HG02981 (cell line): Measurements from ENCODE around the gene MTTP.
A peak's percentile ranks its signal among the peaks of the same experiment; 100 is the strongest.

Experiments used
- ATAC-seq: cut with Tn5 transposase; IDR thresholded peaks from one replicate; pipeline ENCODE4 v1.9.1; 2021; ENCODE audit warnings: mild to moderate bottlenecking, moderate library complexity; ENCODE audit not compliant: unreplicated experiment

MTTP gene

DNA sequence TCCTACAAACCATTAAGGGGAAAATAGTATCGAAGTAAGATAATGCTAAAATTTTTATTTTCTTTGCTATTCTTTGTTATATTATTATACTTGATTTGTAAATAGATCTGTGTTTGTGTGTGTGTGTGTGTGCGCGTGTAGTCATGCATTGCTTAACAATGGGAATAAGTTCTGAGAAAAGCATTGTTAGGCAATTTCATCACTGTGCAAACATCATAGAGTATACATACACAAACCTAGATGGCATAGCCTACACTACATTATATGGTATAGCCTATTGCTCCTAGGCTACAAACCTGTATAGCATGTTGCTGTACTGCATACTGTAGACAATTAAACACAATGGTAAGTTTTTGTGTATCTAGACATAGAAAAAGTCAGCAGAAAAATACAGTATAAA is 17.1 kb downstream of the MTTP start:
- no peak for ATAC-seq

DNA sequence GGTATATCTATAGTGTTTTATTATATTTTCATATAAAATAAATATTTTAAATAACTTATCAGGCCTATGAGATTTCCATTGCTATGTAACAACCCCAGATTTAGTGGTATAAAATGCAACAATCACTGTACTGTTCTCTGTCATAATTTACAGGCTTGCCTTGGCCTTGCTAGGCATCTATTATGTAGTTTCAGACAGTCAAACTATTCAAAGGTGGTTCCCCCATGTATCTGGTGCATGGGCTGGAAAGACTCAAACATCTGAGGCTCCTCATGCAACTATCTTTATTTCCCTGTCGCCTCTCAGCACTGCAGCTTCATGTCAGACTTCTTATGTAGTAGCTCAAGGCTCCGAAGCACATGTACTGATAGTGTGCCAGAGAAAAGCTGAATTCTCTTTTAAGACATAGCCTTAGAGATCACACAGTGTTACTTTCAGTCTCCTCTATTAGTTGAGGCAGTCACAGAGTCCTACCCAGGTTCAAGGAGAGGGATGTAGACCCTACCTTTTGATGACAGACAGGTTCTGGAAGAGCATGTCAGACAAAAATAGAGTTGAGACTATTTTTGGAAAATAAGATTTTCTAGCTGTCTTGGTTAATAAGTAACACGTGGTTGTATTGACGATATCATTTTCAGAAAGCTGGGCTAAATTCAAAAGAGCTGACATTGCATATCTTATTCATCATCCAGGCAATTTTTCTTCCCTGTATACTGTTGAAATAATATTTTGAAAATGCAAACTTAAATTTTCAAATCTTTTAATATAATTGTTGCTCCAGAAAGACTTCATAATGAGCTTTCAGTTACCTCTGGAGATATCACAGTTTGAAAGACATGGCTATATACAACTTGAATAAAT is 19.4 kb downstream of the MTTP start:
- peak; percentile 87 for ATAC-seq

DNA sequence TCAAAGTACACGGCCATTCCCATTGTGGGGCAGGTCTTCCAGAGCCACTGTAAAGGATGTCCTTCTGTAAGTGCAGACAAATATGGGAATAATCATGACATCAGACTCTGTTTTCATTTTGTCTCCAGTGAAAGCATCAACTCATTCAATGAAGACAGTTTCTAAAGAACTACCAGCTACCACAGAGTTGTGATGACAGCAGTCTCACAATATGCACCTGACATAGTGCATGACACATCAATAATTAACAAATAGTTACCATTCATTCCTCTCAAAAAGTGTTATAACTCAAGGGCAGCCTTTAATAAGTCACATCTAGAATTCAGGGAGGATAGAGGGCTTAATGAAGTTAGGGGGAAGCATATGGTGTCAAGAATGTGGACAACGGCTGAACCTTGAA is 20.2 kb downstream of the MTTP start:
- peak; percentile 43 for ATAC-seq

DNA sequence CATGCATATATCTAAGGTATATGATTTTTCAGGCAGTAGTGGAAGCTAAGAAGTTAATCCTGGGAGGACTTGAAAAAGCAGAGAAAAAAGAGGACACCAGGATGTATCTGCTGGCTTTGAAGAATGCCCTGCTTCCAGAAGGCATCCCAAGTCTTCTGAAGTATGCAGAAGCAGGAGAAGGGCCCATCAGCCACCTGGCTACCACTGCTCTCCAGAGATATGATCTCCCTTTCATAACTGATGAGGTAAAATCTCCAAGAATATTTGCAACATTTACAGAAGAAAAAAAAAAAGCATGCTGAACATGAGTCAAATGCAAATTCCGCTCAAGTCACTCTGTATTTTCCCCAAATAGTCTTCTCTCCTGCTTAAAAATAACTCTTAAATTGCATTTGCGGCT is 32.1 kb downstream of the MTTP start:
- no peak for ATAC-seq

DNA sequence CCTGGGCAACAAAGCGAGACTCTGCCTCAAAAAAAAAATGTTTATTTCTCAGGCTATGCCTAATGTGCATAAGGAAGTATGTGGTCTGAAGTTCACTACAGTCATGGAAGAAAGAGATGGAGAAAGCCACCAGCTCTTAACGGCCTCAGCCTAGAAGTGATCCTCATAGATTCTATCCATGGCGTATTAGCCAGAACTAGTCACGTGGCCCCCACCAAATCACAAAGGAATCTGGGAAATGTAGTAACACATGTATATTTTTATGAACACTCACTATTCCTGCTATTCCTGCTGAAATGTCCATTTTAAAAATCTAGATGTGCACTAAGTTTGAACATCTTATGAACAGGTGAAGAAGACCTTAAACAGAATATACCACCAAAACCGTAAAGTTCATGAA is 33.8 kb downstream of the MTTP start:
- no peak for ATAC-seq

DNA sequence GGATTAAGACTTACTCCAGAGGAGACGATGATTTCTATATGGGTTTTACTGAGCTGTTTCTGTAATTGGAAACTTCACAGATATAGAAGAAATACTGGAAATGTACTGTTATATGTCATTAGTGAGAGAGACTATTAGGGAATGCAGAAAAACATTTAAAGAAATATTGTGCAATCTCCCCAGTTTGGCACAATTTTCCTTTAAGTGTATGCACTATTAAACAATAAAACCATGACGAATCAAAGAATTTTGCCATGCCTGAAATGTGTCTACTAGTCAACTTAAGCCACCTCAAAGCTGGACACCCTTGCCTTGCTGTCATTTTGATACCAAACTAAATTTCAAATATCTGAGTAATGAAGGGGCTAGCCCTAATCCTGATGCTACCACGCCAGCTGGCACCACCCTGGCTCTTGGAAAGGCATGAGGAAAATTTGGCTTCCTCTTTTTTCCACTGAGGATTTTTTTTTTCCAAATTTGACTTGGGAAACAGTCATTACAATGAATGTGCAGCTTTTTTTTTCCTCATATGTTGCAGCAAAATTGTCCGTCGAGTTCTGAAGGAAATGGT is 36.1 kb downstream of the MTTP start:
- ATAC-seq = no peak

DNA sequence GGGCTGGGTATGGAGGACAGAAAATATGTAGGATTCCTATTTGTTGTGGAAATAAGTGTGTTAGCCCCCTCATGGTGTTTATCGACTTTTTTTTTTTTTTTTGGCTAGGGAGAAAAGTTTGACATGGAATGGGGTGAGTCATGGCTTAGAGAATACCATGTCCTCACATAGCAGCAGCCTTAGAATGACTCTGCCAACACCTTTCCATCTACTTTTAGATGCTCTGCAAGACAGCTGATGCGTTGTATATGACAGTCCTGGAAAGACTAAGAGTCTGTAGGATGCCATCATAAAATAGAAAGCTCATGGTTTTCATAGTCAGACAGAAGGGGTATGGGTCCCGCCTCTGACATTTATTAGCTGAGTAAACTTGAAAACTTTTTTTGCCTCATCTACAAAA is 37.7 kb downstream of the MTTP start:
- no peak for ATAC-seq

DNA sequence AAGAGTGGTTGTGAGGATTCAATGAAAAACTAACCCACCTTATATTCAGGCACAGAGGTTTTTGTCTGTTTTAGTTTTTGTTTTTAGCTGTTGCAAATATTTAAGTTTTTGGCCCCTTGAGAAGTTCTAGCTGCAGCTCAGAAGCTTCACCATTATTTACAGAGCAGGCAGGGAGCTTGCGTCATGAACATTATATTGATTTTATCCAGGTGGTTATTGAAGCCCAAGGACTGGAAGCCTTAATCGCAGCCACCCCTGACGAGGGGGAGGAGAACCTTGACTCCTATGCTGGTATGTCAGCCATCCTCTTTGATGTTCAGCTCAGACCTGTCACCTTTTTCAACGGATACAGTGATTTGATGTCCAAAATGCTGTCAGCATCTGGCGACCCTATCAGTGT is 38.1 kb downstream of the MTTP start:
- ATAC-seq = no peak

DNA sequence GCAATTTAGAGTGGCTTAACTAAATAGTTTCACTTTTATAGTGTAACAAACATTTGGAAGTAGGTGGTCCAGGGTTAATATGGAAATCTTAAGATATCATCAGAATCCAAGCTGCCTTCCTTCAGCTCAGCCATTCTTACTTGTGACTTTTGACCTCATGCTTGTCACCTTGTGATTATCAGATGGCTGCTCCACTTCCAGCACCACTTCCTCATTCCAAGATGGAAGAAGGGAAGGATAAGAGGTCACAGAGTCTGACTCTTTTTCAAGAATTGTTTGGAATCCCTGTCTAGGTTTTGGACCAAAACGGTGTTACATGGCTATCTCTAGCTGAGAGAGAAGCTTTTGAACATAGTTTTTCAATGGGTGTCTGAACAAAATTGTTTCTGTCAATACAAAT is 39.9 kb downstream of the MTTP start:
- ATAC-seq = no peak

DNA sequence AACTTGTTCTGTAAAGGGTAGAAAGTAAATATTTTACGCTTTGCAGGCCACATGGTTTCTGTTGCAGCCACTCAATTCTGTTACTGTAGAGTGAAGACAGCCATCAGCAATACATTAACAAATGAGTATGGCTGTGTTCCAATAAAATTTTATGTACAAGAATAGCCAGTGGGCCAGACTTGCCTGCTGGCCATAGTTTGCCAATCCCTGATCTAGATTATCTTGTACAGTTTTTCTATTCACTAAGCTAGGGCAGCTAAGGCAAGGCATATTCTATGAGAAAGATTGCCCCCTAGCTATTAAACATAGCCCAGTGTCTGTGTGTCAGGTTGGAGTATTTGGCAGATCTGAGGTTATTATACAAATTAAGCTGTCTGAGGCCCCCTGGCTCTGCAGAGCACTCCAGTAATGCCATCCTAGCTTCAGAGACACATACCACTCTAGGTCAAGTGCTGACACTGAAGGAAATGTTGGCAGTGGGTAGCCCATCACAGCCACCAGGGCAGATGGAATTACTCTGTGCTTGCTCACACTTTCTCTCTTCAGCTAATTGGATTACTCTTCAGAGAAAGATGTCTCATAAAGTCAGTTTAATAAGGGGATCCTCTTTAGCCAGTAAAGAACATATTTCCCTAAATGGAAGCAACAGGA is 40.7 kb downstream of the MTTP start:
- no peak for ATAC-seq

DNA sequence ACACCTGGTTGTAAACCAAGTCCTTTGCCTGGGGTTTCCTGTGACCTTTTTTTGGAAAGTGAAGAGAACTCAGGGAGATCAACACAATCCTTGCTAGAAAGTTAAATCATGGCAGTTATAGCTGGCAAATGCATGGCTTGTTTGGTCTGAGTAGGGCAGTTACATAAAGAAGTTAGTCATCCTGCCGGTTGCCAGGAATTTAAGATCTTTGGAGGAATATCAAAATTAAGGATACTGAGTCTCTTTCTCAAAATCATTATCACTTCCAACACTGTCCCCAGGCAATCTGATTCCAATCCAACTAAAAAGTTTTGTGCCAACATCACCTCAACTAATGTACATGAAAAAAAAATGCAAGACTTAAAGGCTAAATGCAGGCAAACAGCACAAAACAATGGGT is 42.8 kb downstream of the MTTP start:
- ATAC-seq = no peak

DNA sequence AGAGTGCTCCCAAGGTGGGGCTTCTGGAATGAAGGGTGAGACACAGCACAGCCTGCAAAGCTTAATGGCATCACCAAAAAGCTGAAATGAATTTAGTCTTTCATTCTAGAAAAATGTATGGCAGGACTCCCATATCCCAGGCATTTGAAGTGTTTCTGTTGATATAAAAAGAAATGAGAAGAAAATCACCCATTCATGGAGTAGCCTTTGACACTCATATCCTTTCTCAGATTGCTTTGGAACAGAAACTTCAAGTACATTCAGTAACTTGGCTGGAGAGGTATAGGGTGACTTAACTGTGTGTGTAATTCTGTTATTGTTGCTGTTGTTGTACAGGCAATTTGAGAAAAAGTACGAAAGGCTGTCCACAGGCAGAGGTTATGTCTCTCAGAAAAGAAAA is 47.7 kb downstream of the MTTP start:
- no peak for ATAC-seq

DNA sequence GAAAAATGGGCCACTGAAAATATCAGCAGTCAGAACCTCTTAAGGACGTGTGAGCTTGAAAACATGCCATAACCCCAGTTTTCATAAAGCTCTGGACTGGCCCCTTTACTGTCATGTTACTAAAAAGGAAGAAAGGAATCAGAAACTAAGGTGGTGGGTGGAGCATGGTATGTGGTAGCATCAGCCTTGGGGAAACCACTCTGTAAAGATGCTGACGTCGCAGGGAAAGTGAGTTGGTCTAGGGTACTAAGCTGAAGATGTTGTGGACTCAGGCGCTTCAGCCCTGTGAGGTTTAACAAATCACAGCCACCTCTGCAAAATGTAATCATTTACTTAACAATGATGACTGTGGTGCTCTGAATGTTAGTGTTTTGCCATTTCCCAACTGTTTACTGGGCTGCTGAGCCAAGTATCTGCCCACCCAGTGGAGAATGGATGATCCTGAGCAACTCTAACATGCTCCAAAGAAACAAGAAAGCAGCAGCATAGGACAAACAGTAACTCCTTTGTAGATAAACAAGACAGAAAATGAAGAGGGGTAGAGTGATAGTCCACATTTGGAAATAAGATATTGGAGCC is 49.6 kb downstream of the MTTP start:
- no peak for ATAC-seq

DNA sequence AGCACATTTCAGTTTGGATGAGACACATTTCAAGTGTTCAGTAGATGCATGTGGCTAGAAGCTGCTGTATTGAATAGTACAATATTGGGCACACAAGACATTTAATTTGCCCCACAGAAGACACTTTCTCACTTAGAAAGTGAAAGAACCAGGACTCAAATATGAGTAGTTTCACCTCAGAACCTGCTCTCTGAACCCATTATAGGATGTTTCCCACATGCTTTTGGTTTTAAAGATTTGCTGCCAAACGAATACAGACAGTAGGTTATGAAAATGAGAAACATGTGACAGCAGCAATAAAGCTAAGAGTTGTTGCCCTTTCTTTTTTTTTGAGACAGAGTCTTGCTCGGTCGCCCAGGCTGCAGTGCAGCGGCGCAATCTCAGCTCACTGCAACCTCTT is 50.7 kb downstream of the MTTP start:
- peak; percentile 57 for ATAC-seq

DNA sequence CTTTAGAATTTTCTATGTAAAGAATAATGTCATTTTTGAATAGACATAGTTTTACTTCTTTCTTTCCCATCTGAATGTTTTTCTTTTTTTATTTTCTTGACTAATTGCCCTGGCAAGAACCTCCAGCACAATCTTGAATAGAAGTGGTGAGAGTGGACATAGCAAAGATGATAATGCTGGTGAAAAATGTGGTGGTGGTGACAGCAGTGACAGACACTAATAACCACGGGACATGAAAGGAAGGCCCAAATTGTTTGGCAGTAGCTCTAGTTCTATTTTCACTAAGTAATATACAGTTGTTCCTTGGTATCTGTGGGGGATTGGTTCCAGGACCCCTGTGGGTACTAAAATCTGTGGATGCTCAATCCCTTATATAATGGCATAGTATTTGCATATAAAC is 53.4 kb downstream of the MTTP start:
- no peak for ATAC-seq

DNA sequence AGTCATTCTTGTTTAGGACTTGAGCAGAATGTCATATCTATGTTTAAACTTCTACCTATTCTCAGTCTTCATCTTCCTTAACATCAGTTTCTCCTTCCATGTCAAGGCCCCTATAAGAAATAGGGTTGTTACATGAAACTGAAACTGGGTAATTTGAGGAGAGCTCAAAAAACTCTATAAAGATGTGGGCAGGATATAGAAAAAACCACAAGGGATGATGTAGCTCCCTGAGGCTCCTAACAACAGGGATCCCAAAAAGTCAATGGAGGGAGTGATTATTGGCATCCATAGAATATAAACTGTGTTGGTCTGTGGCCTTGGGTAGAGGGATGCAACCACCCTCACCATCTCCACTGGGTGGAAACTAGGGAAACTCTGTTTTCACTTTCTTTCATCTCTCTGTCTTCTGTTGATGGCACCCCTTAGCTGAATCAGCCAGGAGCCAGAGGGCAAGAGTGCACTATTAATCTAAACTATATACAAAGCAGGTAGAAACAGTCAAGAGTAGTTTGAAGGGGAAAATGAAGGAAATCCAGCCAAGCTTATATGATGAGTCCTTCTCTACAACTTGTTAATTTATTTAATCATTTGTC is 55.4 kb downstream of the MTTP start:
- no peak for ATAC-seq

DNA sequence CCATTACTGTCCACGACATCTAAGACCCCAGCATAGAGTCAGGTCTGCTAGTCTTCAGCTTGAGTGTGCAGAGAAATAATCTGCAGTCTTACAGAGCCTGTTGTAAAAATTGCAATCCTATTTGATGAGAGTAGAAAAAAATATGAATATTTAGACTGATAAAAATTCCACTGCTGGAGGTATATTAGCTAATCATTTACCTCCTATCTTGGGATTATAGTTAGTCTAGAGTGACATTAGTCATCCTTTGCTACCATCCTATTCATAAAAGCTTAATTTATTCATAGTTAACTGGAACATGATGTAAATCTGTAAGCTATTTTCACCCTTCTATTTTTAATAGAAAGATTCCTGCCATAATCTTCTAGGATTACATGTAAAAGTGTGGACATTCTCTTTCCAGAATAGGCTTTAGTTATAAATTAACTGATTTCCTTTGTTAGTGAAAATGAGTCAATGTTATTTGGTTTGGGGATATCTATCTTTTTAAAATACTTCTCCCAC is 56.3 kb downstream of the MTTP start:
- ATAC-seq = no peak

DNA sequence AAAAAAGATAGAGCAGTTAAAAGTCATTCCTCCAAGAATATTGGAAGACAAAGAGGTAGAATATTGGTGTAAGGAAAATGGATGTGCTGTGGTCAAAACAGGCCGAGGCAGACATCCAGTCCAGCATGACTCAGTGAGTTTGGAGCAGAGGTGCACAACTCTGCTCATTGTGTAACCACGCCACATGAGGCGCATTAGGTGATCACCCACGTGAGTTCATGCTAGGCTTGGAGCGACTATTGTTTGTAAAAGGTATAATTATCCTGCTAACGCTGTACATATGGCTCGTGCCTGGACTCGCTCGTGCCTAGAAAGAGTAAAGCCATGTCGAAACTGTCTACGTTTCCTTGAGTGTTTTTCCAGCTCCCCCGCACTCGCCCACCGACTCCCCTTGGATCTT is 59.1 kb downstream of the MTTP start:
- no peak for ATAC-seq

DNA sequence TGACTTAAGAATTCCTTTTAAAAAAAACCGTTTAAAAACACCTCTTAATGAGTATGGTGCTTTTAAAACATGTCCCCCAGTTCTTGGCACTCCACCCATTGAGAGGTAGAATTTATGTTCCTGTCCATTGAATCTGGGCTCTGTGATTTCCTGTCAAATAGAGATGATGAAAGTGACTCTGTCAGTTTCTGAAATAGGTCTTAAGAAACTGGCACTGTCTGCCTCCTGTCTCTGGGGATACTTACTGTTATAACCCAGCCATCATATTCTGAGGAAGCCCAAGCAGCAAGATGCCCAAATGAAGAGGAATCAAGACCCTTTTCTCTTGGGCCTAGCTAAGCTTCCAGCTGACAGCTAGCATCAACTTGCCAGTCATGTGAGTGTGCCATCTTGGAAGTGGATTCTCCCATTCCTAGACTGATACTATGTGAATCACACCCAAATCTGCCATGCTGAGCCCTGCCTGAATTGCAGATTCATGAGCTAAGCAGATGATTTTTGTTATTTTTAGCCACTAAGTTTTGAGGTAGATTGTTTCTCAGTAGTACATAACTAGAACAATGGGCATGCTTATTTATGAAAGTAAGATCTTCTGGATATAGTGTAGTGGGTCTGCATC is 60.2 kb downstream of the MTTP start:
- ATAC-seq = no peak

DNA sequence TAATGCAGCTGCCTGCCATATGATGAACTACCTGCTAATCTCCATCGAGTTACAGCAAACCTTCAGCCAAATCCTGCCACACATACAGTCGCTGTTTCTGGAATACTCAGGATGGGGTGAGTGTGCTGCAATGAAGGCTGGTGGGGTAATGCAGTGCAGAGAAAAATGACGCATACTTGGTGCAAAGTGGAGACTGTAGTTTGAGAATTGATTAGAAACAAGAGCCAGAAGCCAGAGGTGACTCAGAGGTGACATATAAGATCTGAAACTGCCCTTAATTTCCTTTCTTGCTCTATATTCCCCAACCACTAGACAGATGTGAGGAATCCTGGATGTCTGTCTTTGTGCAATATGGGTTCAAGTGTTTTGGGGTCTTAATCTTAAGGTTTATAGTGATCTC is 61.0 kb downstream of the MTTP start:
- no peak for ATAC-seq

DNA sequence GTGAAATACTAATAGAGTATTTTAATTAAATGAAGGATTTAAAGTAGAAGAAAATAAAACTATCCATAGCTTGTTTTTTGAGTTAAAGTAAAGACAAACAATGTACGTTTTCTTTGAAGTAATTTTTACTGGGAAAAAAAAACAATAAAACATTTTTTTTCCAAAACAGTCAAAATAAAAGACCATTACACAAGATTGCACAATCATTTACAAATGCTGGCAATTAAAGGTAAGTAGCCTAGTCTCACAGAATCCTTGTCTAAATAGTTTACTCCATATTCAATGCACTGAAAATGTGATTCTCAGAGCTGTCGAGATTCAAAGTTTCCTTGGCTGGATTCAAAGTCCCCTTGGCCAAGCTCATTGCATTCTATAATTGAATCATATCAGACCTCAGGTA is 61.8 kb downstream of the MTTP start:
- ATAC-seq = no peak
